ENCODE results near the gene DLX5.

GRCh38 chr7:96993980-96994379 lies 30.7 kb downstream of the DLX5 start:
- no peak for TF ChIP-seq CTCF (conservative IDR thresholded peaks at IDR 0.05 in 1 of 2, IDR thresholded peaks at IDR 0.05 in 1 of 2; ENCODE audit: low read depth in 1 of 2, low read length in 2 of 2)
- TF ChIP-seq EZH2 (IDR thresholded peaks at IDR 0.05; ENCODE audit: low read length, missing control alignments): no peak
